GM21381 (cell line): ENCODE data around the gene OSBPL6.
"Not testable (repeated sequence)": the region's sequence is repeated elsewhere in the genome, so short reads cannot be mapped to it uniquely, and the experiment has no call there.

Experiments
- ATAC-seq: cut with Tn5 transposase; IDR thresholded peaks from one replicate; pipeline ENCODE4 v1.9.1; 2021; ENCODE audit warnings: mild to moderate bottlenecking, moderate library complexity; ENCODE audit not compliant: unreplicated experiment

OSBPL6 gene

DNA sequence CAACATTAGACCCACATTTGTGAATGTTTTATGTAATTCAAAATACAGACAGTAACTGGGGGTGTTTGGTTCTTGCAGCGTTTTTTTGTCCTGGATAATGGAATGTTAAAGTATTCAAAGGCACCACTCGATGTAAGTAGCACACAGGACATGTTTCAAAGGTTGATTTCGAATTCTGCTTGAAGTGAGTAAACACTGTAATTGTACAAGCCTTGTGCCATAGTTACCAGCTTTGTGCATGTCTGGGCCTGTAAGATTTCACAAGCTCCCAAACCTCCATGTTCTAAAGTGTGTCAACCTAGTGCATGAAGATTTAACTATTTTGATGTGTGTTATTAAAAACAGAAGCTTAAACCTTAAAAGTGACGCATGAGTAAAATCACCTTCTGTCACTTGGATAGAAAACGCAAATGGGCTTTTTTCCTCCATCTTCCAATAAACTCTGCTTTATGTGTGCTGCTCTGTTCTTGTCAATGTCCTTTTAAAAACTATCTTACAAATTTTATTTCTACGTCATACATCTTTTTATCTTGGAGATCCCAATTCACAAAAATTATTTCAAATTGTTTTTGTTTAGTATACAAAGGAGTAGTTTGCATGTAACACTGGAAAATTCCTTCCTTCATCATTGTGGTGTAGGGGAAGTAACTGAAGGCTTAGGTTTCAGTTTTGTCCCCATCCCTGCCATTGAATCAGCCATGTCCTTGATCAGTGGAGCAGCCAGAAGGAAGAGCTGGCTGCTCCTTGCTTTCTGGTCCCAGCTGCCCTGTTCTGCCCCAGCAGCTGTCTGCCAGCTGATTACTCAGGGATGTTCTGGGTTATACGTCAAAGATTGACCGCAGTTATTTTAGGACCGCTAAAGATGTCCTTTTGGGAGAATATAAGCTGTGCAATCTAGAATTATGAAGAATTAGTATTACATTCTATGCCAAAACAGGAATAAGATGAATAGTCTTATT is 137.4 kb downstream of the OSBPL6 start:
- ATAC-seq = no peak

DNA sequence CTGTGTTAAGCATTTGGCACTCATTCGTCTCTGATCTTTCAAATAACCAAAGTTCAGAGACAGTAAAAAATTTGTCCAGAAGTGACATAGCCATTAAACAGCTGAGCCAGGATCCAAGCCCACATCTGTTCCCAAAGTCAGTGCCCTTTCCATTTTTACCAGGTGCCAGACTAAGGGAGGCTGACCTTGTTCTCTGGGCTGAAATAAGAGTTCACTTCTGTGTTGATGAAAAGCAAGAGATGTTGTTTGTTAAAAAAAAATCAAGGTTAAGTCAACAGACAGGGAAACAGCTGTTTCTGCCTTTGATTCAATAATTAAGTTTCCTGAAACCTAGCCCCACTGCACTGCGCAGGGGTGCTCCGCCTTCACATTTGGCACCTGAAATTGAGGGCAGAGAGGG is 139.5 kb downstream of the OSBPL6 start:
- ATAC-seq = no peak

DNA sequence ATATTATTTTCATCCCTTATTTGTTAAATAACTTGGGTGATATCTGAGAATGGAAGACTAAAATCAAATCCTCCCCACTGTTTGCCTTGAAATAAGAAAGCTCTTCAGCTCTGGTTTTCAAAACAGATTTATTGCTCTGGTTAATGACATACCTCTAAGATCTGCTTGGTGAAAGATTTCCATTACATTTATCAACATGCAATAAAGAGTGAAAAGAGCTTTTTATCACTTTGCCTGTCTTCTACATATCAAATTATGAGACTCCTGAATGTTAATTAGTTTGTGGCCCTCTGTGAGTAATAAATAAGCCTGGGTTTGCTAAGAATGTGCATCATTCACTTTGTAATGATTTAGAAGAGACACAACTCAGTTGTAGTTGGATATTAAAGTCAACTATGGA is 140.9 kb downstream of the OSBPL6 start:
- no peak for ATAC-seq

DNA sequence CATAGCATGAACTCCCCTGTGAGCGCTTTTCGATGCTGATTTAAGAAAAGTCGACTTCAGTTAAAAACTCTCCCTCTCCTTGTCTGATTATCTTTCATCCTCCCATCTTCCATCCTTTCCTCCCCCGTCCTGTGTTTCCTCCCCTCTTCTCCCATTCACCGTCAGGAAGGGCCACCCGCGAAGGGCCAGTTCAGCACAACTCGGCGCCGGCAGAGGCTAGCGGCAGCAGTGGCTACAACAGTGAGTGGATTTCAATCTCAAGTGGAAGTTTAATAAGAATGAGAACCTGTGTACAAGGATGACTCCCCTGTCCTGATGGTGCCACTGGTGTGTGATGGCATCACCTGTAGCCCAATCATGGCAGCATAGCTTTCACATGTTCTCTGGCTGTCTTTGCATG is 149.8 kb downstream of the OSBPL6 start:
- no peak for ATAC-seq

DNA sequence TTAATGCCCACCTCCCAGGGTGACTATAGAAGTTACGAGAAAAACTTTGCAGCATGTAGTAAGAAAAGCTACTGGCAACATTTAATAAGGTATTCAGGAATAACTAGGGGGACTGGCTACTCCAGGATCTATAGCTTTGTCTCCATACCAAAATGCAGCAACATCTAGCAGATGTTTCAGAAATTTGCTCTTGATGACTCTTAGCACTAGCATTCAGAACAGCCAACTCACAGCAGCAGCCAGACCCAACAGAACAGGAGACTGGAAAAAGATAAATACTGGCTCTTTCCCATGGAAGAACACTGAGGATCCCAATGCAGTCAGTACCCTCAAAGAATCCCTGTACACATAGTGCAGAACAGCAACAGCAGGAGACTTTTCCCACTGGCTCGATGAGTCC is 151.6 kb downstream of the OSBPL6 start:
- no peak for ATAC-seq

DNA sequence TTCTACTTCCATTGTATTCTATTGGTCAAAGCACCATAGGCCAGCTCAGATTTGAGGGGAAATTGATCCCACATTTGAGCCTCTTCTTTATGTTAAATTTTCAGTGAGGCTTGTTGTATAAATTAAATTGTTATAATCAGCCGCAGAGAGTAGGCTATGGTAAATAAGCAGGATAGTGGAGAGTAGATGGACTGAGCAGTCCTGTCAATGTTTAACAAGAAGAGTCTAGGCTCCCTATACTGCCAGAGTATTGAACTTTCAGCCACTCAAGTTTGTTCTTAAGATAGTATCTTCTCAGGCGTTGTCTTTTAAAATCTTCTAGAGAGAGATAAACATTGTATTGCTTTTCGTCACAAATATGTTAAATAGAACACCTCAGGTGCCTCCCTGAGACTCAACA is 155.7 kb downstream of the OSBPL6 start:
- no peak for ATAC-seq

DNA sequence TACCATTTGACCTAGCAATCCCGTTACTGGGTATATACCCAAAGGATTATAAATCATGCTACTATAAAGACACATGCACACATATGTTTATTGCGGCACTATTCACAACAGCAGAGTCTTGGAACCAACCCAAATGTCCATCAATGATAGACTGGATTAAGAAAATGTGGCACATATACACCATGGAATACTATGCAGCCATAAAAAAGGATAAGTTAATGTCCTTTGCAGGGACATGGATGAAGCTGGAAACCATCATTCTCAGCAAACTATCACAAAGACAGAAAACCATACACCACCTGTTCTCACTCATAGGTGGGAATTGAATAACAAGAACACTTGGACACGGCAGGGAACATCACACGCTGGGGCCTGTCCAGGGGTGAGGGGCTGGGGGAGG is 163.4 kb downstream of the OSBPL6 start:
- ATAC-seq = not testable (repeated sequence)

DNA sequence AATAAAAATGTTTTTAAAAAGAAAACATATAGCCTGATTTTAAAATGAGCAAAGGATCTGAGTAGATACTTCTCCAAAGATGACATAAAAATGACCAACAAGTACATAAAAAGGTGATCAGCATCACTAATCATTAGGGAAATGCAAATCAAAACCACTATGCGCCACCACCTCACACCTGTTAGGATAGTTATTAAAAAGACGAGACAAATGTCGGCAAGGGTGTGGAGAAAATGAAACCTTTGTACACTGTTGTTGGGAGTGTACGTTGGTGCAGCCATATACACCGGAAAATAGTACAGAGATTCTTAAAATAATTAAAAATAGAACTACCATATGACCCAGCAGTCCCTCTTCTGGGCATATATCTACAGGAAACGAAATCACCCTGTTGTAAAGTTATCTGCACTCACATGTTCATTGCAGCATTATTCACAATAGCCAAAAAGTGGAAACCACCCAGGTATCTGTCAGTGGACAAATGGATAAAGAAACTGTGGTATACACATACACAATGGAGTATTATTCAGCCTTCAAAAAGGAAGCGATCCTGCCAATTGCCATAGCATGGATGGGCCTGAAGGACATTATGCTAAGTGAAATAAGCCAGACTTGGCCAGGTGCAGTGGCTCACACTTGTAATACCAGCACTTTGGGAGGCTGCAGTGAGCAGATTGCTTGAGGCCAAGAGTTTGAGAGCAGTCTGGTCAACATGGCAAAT is 165.0 kb downstream of the OSBPL6 start:
- no peak for ATAC-seq

DNA sequence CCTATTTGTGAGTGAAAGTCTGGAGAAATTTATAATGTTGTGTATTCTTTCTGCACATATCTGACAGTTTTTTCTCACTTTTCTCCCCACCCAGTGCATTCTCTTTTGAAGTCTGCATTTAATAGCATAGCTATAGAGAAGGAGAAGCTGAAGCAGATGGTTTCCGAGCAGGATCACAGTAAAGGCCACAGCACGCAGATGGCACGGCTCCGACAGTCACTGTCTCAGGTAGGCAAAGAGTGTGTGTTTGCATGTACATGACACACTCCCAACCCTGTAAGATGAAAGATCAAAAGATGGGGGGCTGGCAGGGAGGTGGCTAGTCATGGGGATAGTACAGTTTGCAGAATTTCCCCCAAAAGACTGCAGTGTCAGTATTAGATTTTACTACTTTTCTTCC is 167.3 kb downstream of the OSBPL6 start:
- no peak for ATAC-seq

DNA sequence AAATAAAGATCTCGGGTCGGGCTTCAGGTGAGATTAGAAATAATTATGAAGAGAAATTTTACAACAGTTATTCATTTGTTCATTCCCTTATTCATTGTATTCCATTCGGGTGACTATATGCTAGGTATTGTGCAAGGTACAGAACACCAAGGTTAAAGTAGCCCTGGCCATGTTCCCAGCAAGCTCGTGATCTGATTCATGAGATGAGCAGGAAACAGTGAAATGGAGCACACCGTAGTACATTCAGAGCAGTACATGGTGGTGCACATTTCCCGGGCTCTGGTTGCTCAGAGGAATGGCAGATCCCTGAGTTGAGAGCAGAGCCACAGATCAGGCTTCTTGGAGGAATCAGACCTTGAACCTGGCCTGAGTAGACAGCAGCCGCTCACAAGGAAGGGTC is 168.9 kb downstream of the OSBPL6 start:
- no peak for ATAC-seq

DNA sequence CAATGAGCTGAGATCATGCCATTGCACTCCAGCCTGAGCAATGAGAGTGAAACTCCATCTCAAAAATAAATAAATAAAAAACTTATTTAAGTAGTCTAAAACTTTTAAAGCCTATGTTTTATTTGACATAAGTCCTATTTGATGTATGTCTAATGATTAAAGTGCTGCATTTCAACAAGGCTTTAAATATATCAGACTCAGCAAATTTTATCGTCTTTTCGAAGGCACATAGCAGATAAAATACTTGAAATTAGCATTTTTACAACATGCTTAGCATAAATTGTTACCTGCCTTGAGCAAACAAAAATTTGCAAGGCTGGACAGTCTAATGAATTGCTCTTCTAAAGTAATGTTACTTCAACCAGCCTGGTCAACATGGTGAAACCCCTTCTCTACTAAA is 170.8 kb downstream of the OSBPL6 start:
- no peak for ATAC-seq

DNA sequence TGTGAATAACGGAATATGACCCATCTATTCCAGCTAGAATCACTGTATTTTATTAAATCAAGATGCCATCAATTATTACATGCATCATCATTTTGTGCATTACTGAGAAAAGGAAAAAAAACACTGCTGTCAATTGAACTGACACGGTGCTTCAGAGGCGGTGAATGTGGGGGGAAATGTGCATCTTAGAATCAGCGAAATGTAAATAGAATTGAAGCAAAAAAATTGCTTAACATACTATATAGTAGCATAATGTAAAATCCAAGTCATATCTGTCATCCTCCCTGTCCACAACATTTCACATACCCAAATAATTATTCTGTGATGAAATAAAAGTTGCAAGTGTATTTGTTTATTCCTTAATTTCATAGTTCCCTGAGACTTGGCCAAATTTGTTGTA is 172.1 kb downstream of the OSBPL6 start:
- no peak for ATAC-seq

DNA sequence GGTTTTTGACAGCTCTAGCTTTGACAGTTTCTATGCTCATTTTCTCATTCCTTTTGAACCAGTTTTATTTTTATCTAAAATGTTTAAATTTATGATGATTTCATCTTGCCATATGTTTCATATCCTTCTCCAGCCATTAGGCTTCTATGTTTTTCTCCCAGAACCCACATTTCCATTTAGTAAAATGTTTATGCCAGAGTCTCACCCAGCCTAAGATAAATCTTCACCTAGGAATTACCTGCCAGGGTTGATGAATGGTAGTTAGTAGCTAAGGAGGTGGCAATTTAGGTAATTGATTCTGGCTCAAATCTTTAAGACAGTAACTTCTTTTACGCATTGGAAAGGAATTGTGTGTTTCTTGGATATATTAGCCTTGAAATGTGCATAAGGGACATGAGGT is 173.0 kb downstream of the OSBPL6 start:
- ATAC-seq = no peak

DNA sequence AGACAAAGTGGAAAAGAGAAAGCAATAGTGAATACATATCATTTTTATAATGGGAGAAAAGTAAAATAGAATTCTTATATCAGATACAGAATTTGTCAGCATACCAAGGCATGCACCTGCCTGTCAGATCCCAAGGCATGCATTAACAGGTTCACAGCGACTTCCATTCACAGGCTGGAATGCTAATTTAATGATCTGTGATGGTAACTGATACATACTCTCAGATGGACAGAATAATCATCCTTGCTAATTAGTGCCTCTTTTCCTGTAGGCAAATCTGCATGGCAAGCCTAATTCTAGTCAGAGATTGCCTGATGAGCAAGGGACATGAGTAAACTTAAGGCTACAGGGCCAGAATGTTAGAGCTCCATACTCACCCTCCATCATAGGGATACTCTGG is 180.6 kb downstream of the OSBPL6 start:
- ATAC-seq = no peak

DNA sequence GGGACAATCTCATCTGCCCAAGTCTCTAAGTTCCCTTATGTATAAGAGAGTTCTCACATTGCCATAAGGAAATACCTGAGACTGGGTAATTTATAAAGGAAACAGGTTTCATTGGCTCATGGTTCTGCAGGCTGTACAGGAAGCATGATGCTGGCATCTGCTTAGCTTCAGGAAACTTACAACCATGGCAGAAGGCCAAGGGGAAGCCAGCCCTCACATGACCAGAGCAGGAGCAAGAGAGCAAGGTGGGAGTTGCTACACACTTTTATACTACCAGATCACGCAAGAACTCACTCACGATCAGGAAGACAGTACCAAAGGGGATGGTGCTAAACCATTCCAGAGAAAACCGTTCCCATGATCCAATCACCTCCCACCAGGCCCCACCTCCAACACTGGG is 182.7 kb downstream of the OSBPL6 start:
- no peak for ATAC-seq

DNA sequence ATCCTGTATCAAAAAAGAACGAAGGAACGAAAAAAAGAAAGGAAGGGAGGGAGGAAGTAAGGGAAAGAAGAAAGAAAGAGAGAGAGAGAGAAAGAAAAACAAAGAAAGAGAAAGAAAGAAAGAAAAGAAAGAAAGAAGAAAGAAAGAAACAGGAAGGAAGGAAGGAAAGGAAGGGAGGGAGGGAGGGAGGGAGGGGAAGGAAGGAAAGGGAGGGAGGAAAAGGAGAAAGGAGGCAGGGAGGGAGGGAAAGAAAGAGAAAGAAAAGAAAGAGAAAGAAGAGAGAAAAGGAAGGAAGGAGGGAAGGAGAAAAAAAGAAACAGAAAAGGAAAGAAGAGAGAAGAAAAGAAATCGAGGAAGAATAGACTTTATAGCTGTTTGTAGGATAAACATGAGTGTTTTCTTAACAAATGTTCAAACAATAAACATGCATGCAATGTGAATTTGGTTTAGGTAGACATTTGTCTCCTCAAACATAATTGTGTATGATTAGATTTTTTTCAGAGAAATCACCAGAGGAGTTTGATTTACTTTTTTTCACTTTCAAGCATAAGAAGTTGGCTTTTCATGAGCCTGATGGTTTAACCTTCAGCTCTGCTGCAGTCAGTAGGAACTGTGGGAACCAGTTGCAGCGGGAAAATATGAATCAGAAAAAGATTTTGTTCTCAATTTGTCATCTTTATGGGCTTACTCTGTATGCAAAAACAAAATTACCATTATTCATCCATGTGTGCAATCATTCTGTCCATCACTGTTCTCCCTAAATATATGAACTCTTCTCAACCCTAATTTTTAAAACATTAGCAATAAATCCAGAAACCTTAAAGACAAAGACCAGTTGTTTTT is 185.1 kb downstream of the OSBPL6 start:
- ATAC-seq = no peak

DNA sequence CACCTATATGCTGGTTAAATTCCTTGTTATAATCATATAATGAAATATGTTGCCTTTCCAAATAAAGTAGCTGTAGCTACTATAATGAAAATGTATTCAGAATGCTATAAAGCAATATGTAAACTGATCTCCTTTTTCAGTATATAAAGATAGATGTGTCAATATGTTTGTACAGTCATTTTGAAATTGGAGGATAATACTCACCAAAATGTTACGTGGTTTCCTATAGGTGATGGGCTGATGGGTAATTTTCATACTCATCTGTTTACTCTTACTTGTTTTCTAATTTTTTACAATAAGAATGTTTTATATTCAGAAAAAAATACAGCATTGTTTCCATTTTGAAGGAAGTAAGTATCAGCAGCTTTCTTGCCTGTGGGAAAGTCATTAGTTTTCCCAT is 186.5 kb downstream of the OSBPL6 start:
- no peak for ATAC-seq

DNA sequence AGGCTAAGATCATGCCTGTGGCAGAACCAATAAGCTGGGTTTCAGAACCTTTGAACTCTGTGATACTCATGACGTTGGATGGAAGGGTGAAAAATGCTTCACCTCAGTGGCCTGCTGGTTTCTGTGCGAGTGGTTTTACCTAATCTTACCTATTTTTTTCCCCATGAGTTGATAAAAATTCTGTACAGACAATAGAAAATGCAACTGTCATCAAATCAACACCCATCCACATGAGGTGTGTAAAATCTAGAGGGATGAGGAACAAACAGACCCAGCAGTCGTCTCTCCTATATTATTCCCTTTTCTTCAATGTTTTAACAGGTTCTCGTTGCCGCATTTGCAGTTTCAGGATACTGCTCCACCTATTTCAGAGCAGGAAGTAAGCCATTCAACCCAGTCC is 189.4 kb downstream of the OSBPL6 start:
- no peak for ATAC-seq

DNA sequence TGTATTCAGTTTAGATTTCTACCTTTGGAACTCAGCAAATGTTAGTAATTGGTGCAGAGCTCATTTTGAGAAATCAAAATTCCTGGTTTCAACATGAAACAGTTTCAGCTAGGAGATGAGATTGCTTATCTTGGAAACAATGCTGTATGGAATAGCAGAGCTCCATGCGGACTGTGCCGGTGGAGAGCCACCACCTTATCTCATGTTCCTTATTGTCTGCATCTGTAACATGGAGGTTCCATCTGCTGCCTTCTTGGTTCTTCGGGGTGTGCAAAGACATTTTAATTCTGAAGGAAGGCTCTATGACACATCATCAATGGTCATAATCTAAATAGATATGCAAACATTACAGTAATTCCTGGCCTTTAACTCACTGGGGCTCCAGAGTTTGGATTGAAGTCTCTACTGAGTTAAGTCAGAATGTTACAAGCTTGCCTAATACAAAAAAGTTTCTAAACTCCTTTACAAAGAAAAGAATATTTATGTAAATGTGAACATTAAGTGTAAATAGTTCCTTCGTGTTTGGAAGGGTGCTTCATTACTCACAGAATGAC is 191.4 kb downstream of the OSBPL6 start:
- ATAC-seq = no peak

DNA sequence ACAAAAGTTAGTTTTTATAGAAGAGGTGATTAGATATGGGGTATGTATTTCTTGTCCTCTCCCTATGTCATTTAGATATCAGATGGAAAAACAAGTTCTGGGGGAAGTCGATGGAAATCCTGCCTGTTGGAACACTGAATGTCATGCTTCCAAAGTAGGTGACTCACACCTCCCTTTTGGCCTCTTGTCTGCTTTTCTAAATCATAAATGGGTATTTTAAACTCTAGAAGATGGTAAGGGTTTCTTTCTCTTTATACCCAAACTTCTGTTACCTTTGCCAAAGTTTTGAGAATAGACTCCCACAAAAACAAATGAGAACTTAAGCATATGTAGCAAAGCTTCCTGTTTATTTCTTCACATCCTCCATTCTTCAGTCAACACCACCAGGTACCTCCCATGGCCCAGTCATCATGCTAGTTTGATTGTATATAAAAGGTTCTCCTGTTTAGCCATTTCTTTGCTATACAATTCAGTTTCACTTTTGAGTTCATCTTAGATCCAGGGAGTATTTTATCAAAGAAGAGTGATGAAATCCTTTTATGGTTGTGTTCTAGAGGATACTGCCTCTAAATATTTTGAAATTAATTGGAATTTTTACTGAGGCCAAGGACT is 192.8 kb downstream of the OSBPL6 start:
- no peak for ATAC-seq

DNA sequence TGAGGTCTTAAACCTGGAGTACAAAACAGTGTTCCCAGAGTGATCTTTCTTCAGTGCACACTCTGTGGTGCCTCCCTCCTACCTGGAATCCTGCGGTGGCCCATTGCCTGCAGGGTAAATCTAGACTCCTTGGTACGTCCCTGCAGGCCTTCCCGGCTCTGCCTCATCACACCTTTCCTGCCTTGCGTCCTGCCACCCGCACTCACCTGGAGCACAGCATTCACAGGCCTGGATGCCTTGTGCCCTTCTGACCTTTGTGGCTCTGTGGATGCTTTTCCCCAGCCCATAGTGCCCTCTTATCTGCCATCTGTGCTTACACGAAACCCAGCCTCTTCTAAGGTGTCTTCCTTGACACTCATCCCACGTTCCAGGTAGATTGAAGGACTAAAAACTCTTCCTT is 194.0 kb downstream of the OSBPL6 start:
- ATAC-seq = no peak
